ENCODE results near the gene NTMT2.

Gene NTMT2

GRCh38 chr1:170174395-170174794 is 28.6 kb downstream of the NTMT2 start:
- DNase-seq = no peak
- no peak for TF ChIP-seq GATA1 (IDR thresholded peaks at IDR 0.05; ENCODE audit: low read depth, low read length)
- no peak for TF ChIP-seq POLR2A (IDR thresholded peaks at IDR 0.05; ENCODE audit: low read length)

- no peak for TF ChIP-seq POLR2A (IDR thresholded peaks at IDR 0.05; ENCODE audit: low read length)
- TF ChIP-seq GATA1 (IDR thresholded peaks at IDR 0.05; ENCODE audit: low read depth, low read length) = no peak
- DNase-seq = no peak
Observed at GRCh38 chr1:170175041-170175440, 29.3 kb downstream of the NTMT2 start.

- no peak for DNase-seq
- TF ChIP-seq POLR2A (IDR thresholded peaks at IDR 0.05; ENCODE audit: low read length) (no peak), GATA1 (IDR thresholded peaks at IDR 0.05; ENCODE audit: low read depth, low read length) (no peak)
Observed at GRCh38 chr1:170175484-170175883, 29.7 kb downstream of the NTMT2 start.

DNA sequence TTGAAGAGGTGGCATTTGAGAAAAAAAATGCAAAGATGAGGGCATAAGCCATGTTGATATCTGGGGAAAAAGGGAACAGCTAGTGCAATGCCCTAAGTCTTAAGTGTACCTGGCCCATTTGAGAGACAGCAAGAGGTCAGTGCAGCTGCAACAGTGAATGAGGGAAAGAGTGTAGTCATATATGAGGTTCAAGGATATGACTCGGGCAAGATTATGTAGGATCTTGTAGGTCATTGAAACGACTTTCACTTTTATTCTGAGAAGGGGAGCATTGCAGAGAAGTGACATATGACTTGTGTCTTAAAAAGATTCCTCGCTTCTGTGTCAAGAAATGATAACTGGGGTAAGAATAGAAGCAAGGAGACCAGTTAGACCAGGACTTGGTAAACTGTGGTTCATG is 31.0 kb downstream of the NTMT2 start:
- TF ChIP-seq POLR2A (IDR thresholded peaks at IDR 0.05; ENCODE audit: low read length) = no peak
- no peak for TF ChIP-seq GATA1 (IDR thresholded peaks at IDR 0.05; ENCODE audit: low read depth, low read length)
- DNase-seq = no peak

DNA sequence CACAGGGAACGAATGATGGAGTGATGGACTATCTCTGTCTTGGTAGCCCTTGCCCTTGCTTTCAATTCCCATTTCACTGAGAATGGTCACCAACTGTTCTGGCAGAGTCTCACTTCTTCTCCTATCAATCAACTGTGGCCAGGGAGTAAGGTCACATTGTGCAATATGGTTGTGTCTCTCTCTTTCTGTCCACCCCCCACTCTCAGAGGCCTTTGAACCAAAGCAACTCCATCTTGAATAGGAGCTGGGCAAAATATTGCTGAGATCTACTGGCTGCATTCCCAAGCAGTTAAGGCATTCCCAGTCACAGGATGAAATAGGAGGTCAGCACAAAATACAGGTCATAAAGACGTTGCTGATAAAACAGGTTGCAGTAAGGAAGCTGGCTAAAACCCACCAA is 36.7 kb downstream of the NTMT2 start:
- no peak for TF ChIP-seq POLR2A (IDR thresholded peaks at IDR 0.05; ENCODE audit: low read length)
- no peak for TF ChIP-seq GATA1 (IDR thresholded peaks at IDR 0.05; ENCODE audit: low read depth, low read length)
- DNase-seq = no peak

DNA sequence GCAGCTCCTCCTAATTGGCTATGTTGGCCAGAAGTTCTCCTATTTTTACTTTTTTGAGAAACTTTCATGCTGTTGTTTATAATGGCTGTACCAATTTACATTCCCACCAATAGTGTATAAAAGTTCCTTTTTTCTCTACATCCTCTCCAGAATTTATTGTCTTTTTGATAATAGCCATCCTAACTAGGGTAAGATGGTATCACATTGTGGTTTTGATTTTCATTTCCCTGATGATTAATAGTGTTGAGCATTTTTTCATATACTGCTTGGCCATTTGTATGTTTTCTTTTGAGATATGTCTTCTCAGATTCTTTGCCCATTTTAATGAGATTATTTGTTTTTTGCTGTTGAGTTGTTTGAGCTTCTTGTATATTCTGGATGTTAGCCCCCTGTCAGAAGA is 46.8 kb downstream of the NTMT2 start:
- DNase-seq = no peak
- TF ChIP-seq GATA1 (IDR thresholded peaks at IDR 0.05; ENCODE audit: low read depth, low read length) (no peak), POLR2A (IDR thresholded peaks at IDR 0.05; ENCODE audit: low read length) (no peak)

DNA sequence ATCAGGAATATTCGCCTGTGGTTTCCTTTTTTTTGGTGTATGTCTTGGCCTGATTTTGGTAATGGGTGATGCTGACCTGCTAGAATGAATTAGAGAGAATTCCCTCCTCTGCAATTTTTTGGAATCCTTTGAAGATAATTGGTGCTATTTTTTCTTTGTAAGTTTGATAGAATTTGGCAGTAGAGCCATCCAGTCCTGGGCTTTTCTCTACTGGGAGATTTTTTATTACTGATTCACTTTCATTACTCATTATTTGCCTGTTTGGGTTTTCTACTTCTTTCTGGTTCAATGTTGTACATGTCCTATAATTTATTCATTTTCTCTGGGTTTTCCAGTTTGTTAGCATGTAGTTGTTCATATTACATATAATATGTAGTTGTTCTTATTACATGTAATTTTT is 48.7 kb downstream of the NTMT2 start:
- TF ChIP-seq POLR2A (IDR thresholded peaks at IDR 0.05; ENCODE audit: low read length) = no peak
- no peak for TF ChIP-seq GATA1 (IDR thresholded peaks at IDR 0.05; ENCODE audit: low read depth, low read length)

GRCh38 chr1:170196490-170197236 is 50.9 kb downstream of the NTMT2 start:
- no peak for TF ChIP-seq GATA1 (IDR thresholded peaks at IDR 0.05; ENCODE audit: low read depth, low read length)
- TF ChIP-seq POLR2A (IDR thresholded peaks at IDR 0.05; ENCODE audit: low read length) = no peak
- no peak for DNase-seq

More for the DNA sequence above, 48.7 kb downstream of the NTMT2 start:
- DNase-seq = no peak

- no peak for TF ChIP-seq POLR2A (IDR thresholded peaks at IDR 0.05; ENCODE audit: low read length)
Observed at GRCh38 chr1:170198090-170198489, 52.3 kb downstream of the NTMT2 start.

GRCh38 chr1:170198584-170198983 is 52.8 kb downstream of the NTMT2 start:
- TF ChIP-seq GATA1 (IDR thresholded peaks at IDR 0.05; ENCODE audit: low read depth, low read length) (no peak), POLR2A (IDR thresholded peaks at IDR 0.05; ENCODE audit: low read length) (no peak)
- no peak for DNase-seq

More at GRCh38 chr1:170198090-170198489, 52.3 kb downstream of the NTMT2 start:
- no peak for DNase-seq

DNA sequence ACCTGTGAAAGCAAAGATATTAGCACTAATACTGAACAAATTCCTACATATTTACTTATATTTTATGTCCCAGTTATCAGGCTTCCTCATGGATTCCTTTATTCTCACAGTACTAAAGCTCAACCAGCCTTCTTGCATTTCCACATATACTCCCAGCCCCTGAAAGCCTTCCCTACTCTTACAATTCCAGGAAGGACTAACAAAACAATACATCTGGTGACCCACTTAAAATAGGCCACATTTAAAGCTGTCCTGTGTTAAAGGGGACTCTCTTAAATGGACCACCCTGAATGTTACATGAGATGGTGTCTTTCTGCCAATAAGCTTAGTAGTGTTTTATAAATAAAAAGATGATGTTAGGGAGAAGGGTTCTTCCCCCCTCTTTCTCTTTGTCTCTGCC is 54.4 kb downstream of the NTMT2 start:
- TF ChIP-seq GATA1 (IDR thresholded peaks at IDR 0.05; ENCODE audit: low read depth, low read length) = no peak
- TF ChIP-seq POLR2A (IDR thresholded peaks at IDR 0.05; ENCODE audit: low read length) = no peak
- no peak for DNase-seq

- no peak for DNase-seq
- no peak for TF ChIP-seq GATA1 (IDR thresholded peaks at IDR 0.05; ENCODE audit: low read depth, low read length)
- no peak for TF ChIP-seq POLR2A (IDR thresholded peaks at IDR 0.05; ENCODE audit: low read length)
Observed at GRCh38 chr1:170200621-170201397, 55.0 kb downstream of the NTMT2 start.

GRCh38 chr1:170203693-170204092 is 57.9 kb downstream of the NTMT2 start:
- no peak for TF ChIP-seq POLR2A (IDR thresholded peaks at IDR 0.05; ENCODE audit: low read length)

DNA sequence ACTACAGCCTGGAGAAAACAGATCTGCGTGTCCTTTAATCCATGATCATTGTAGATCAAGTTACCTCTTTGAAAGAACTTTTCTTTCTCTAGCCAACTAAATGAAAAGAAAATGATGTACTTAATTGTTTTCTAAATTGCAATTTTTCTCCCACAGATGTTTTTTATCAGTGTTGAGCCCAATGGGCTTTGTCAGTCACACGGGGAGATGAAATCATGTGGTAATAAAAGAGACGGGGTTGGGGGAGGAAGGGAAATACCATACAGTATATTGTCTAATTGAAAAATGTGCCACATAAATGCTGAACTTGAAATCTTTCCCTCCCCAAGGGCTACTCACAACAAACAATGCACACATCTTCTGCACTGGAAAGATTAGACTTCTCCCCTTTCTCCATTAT is 58.4 kb downstream of the NTMT2 start:
- DNase-seq = no peak
- TF ChIP-seq GATA1 (IDR thresholded peaks at IDR 0.05; ENCODE audit: low read depth, low read length) = no peak
- no peak for TF ChIP-seq POLR2A (IDR thresholded peaks at IDR 0.05; ENCODE audit: low read length)

More at GRCh38 chr1:170203693-170204092, 57.9 kb downstream of the NTMT2 start:
- DNase-seq = no peak

GRCh38 chr1:170205301-170205700 is 59.5 kb downstream of the NTMT2 start:
- no peak for TF ChIP-seq GATA1 (IDR thresholded peaks at IDR 0.05; ENCODE audit: low read depth, low read length)
- TF ChIP-seq POLR2A (IDR thresholded peaks at IDR 0.05; ENCODE audit: low read length) = no peak
- DNase-seq = no peak
